ENCODE results near the gene TELO2.

DNA sequence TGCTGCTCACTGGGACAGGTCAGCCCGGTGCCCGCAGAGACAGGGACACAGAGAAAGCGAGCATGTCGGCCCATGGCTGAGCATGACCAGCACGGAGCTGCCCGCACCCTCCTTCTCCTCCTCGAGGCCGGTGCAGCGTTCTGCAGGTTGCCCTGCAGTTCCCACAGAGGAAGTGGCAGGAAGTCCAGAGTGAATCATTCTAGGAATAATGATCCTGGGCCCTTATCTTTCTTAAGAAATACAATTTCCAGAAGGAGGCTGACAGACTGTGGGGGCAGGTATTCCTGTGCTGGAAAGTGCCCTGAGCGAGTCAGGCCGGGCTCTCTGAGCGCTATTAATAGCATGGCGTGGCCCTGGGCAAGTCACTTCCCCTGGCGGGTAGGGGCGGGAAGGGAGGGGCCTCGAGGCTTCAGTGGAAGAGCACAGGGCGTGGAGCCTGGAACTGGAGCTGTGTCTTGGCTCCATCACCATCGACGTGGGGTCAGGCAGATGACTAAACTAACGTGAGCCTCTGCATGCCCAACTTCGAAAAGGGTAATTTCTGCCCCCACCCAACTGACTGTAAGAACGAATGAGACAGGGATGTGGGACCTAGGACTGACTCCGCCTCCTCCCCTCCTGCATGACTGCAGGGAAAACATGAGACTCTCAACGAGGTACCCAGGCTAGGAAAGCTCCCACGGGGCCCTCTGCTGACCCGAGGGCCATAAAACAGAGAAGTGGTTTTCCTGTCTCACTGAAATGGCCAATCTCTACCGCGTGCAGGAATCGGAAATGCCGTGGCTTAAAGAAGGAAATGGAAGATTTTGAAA, 50.1 kb downstream of the TELO2 start:
- TF ChIP-seq CTCF (tag by site-specific recombination; IDR thresholded peaks at IDR 0.05): no peak
- no peak for TF ChIP-seq ATF2 (tag by site-specific recombination; IDR thresholded peaks at IDR 0.05; ENCODE audit: low read depth)
- TF ChIP-seq, protein P1, sequence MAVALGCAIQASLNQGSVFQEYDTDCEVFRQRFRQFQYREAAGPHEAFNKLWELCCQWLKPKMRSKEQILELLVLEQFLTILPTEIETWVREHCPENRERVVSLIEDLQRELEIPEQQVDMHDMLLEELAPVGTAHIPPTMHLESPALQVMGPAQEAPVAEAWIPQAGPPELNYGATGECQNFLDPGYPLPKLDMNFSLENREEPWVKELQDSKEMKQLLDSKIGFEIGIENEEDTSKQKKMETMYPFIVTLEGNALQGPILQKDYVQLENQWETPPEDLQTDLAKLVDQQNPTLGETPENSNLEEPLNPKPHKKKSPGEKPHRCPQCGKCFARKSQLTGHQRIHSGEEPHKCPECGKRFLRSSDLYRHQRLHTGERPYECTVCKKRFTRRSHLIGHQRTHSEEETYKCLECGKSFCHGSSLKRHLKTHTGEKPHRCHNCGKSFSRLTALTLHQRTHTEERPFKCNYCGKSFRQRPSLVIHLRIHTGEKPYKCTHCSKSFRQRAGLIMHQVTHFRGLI (tag by site-specific recombination; IDR thresholded peaks at IDR 0.05): no peak
- no peak for TF ChIP-seq MEIS1 (CRISPR knock-in tag; IDR thresholded peaks at IDR 0.05; ENCODE audit: borderline replicate concordance)
- no peak for TF ChIP-seq ZSCAN5A (tag by site-specific recombination; IDR thresholded peaks at IDR 0.05)
- TF ChIP-seq ZNF48 (tag by site-specific recombination; IDR thresholded peaks at IDR 0.05): no peak
- TF ChIP-seq ZBTB21 (tag by site-specific recombination; IDR thresholded peaks at IDR 0.05): no peak
- TF ChIP-seq ZBTB17 (tag by site-specific recombination; IDR thresholded peaks at IDR 0.05): no peak
- TF ChIP-seq ZNF341 (tag by site-specific recombination; IDR thresholded peaks at IDR 0.05; ENCODE audit: low read depth): no peak
- TF ChIP-seq ZNF274 (IDR thresholded peaks at IDR 0.05; ENCODE audit: low read length): no peak
- TF ChIP-seq ZNF274 (tag by site-specific recombination; IDR thresholded peaks at IDR 0.05; ENCODE audit: borderline replicate concordance): no peak
- TF ChIP-seq ZNF121 (tag by site-specific recombination; IDR thresholded peaks at IDR 0.05): no peak
- TF ChIP-seq ZNF133 (tag by site-specific recombination; IDR thresholded peaks at IDR 0.05): no peak
